ENCODE results near the gene SAPCD1.

The SAPCD1 gene

DNA sequence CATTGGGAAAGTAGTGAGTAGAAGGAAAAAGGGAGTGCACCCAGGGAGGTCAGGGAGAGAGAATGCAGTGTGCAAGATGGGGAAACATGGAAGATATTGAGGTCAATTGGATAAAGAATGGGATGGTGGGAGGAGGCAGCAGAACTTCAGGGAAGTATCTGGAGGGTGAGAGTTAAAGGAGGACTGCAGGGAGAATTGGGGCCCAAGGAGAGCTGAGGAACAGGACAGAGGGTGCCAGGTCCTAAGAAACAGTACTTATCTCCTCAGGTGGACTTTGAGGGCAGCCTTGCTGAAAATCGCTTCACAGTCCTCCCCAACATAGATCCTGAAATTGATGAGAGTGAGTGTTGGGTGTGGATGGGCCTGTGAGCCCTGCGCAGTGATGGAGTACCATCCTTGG, 4.2 kb upstream of the SAPCD1 start:
- DNase-seq: no peak

DNA sequence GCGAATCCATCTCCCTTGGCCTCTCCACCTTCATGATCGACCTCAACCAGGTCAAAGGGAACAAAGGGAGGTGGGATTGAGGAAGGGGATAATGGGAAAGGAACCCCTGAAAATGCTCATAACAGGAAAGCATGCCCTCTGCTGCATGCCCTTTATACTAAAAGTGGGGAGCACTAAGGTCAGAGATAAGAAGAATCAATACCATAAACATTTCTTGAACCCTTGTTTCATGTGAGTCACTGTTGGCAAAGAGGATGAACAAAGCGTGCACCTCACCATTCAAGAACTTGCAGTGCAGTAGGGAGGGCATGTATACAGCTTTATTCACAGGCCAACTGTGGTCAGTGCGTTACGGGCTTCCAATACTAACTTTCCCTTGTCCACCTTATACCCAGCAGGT, 1.7 kb upstream of the SAPCD1 start:
- DNase-seq: no peak

DNA sequence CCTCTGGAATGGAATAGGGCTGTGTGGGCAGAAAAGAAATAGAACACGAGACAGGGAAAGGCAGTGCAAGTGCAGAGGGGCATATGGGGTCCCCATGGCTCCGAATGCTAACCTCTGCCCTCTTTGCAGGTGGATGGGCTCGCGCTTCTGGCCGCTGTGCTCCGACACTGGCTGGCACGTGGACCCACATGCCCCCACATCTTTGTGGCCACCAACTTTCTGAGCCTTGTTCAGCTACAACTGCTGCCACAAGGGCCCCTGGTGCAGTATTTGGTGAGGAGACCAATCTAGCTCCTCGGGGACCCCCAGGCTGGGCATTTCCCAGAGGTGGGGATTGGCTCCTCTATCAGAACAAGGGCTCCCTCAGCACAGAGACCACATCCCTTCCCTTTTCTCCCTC, 1.1 kb upstream of the SAPCD1 start:
- DNase-seq: no peak

DNA sequence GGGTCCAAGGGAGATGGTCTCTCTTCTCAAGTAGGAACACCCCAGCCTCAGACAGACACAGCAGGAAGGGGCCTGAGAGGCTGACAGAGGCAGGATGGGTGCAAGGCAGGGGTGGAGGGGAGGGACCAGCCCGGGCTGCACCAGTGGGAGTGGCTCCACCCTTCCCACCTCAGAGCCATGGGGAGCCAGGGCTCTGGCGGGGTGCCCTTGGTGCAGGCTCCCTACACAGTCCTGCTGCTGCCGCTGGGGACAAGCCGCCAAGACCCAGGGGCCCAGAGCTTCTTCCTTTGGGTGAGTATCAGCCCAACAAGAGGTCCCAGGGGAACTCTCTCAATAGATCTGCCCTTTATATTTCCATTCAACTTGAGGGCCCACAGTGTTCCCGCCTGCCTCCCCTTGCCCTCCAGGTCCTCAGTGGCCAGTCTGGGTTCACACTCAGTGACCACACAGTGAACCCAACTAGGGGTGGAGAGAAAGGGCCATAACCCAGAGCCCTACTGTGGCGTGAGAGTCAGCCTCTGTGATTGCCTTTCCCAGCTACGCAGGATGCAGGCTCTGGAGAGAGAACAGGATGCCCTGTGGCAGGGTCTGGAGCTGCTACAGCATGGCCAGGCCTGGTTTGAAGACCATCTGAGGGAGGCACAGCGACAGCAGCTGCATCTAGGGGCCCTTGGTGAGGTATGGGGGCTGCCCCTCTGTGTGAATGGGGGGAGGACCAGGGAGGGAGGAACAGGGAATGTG, 592 bp downstream of the SAPCD1 start:
- DNase-seq: no peak

DNA sequence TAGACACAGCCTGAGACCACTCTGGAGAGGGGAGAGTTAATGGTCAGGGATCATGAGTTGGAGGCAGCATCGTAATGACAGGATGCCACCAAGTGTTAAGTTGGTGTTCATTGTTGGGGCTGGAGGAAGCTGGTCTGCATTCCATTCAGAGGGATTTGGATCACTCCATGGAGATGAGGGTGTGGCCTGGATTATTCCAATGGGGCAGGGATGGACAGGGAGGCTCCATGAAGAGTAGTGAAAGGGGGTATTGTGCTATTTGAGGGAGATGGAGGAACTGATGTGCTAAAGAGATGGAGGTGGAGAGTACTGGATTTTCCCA, 1.1 kb downstream of the SAPCD1 start:
- no peak for DNase-seq

DNA sequence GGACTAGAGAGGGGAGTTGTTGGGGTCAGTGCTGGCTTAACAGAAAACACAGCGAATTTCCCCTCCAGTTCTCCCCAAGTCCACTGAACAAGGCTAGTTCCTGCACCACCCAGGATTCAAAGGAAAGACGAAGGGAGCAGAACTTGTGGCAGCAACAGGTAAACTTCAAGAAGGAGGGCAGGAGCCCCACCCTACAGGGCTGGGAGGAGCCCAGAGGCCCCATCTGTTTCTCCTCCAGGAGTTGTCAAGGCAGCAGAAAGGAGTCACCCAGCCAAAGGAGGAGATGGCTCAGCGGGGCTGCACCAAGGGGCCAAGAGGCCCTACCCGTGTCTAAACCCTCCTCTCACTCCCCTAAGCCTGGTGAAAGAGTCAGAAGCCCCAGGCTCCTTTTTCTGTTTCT, 1.7 kb downstream of the SAPCD1 start:
- no peak for DNase-seq

DNA sequence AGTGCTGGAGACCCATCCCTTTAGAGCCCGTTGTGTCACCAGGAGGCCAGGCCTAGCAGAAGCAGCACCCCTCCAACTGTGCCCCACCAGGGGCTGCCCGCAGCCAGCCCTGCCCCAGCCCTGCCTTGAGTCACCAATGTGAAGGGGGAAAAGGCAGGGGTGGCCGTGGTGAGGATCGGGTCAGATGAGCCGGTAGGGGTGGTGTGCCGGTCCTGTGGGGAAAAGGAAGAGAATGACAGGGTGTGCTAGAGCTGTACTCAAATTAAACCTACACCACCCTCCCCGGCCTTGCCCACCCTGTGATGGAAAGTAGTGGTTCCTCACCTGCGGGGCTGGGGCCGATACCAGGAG, 3.1 kb downstream of the SAPCD1 start:
- no peak for DNase-seq

DNA sequence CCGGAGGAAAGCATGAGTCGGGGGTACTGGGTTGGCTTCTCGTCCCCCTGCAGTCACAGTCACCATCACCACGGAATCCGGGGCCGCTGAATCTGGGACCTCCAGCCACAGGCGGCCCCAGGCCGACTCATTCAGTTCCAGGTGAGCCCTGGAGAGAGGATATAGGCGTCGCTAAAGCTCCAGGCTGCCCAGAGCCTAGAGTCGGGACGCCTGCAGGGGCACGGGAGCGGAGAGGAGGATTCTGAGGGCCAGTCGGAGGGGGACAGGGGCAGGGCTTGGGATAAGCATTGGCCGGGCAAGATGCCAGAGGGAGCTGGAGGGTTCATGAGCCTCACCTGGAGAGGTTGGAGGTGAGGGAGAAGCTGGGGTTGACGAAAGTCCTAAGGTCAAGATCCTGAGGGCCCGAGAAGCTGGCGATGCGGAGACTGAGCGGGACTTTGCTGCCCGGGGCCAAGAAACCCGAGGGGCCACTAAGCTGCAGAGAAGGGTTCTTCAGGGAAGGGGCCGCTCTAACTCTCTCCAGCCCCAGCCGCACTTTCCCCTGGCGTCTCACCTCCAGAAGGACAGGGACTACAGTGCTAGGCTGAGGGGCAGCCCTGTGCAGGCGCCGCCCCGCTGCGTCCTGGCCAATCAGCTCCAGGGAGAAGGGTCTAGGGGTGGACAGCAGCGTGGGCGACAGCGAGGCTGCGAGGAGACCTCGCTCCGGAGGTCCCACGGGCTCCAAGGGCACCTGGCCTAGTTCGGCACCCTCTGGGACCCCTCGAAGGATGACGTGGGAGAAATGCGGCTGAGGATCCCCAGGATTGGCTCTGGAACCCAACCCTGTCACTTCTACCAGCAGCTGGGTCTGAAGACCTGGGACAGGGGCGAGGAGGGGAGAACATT, 3.7 kb downstream of the SAPCD1 start:
- no peak for DNase-seq

DNA sequence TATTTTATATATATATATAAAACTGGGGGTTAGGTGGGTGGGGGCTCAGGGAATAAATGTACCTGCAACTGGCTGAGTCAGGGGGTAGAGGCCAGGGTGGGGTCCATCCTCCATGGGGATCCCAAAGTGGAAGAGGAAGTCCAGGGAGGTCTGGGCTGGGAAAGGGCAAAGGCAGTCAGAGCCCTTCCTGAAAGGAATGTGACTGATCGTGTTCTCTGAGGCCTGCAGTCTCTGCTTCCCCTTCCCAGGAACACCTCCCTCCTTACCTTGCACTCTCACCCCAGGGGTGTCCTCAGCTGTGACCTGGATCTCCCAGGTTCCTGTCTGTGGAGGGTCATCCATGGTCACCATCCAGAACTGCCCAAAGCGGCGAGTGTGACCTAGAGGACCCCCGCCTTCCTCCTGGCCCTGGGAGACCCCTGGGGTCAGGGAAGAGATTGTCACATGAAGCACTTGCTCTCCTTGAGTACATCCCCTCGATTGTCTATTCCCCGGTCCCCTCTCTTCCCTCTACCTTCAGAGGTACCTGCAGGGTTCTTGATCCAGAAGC, 4.7 kb downstream of the SAPCD1 start:
- DNase-seq: no peak

DNA sequence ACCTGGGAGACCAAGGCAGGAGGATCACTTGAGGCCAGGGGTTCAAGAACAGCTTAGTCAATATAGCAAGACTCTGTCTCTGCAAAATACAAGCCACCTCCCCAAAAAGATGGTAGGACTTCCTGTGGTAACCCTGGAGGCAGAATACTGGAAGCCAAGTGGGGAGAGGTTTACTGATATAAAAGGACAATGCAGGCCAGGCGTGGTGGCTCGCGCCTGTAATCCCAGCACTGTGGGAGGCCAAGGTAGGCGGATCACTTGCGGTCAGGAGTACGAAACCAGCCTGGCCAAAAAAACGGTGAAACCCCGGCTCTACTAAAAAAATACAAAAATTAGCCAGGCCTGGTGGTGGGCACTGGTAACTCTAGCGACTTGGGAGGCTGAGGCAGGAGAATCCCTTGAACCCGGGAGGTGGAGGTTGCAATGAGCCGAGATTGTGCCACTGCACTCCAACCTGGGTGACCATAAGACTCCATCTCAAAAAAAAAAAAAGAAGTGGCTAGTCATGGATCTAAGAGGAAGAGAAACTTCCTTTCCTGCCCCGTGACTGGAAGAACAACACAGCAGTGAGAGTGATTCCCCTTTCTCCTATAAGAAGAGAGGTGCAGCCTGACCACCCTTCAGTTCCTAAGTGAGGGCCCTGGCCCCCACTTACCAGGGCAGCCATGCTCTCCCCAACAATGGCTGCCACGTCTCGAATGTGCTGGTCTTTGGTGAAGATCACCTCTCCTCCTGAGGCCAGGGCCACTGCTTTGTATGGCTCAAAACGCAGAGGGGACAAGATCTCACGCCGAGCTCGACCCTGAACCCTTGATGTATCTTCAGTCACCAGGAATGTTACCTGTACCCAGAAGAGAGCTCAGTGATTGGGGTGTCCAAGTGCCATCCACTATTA, 6.2 kb downstream of the SAPCD1 start:
- DNase-seq: no peak

DNA sequence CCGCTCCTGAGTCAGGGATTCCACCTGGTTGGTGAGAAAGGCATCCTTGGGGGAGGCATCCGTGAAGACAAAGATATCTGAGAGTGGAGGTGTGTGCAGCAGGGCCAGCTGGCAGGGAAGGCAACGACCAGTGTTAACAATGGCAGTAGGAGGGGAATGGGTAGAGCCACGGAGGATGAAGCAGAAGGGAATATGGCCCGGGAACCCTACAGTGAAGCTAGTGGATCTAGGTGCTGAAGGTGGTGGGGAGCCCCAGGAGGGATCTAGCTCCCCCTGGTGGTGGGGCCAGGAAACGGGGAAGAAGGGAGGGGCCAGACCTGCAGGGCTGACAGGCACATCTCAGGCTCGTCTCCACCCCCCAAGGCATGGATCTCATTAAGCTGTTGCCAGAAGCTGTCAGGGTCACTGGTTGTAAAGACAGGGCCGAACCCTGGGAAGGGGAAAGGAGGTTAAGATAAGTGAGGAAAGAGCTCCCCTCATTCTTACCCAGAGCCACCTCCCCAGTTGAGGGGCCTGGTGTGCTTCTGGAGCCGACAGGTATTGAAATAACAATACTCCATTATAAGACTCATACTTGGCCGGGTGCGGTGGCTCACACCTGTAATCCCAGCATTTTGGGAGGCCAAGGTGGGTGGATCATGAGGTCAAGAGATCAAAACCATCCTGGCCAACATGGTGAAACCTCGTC, 7.4 kb downstream of the SAPCD1 start:
- peak; percentile 88 for DNase-seq

DNA sequence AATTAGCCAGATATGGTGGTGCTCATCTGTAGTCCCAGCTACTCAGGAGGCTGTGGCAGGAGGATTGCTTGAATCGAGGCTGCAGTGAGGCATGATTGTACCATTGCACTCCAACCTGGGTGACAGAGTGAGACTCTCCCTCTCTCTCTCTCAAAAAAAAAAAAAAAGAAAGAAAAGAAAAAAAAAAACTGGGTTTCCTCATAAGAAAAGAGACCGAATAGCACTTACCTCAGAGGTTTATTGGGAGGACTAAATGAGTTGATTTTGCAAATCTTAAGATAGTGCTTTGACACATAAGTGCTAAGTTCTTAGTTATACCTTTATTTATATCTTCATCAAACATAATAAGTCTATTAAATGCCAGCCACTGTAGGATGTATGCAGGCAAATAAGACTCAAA, 8.4 kb downstream of the SAPCD1 start:
- DNase-seq: no peak

DNA sequence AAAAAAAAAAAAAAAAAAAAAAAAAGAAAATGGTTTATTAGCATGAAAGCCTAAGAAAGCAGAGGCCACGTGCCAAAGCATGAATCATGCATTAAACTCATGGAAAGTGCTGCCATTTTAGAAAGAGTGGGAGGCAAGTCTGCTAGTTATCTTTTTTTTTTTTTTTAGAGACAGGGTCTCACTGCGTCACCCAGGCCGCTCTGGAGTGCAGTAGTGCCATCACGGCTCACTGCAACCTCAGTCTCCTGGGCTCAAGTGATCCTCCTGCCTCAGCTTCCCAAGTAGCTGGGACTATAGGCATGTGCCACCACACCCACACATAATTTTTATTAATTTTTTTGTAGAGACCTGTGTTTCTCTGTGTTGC, 9.5 kb downstream of the SAPCD1 start:
- no peak for DNase-seq

DNA sequence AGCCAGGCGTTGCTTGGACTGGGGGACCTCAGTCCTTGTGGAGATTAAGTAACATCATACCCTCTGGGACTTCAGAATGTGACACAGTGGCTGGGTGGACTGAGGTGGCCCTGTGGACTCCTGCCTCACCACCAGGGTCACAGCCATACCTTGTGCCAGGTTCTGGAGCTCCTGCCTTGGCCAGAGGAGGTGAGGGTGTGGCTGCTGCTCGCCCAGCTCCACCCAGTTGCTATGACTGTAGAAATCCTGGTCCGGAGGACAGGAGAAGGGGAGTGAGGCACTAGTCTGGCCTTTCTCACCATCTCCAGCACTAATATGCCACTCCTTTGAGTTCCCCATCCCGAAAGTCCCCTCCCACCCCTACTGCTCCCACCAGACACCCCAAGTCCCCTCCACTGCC, 12.7 kb downstream of the SAPCD1 start:
- no peak for DNase-seq

DNA sequence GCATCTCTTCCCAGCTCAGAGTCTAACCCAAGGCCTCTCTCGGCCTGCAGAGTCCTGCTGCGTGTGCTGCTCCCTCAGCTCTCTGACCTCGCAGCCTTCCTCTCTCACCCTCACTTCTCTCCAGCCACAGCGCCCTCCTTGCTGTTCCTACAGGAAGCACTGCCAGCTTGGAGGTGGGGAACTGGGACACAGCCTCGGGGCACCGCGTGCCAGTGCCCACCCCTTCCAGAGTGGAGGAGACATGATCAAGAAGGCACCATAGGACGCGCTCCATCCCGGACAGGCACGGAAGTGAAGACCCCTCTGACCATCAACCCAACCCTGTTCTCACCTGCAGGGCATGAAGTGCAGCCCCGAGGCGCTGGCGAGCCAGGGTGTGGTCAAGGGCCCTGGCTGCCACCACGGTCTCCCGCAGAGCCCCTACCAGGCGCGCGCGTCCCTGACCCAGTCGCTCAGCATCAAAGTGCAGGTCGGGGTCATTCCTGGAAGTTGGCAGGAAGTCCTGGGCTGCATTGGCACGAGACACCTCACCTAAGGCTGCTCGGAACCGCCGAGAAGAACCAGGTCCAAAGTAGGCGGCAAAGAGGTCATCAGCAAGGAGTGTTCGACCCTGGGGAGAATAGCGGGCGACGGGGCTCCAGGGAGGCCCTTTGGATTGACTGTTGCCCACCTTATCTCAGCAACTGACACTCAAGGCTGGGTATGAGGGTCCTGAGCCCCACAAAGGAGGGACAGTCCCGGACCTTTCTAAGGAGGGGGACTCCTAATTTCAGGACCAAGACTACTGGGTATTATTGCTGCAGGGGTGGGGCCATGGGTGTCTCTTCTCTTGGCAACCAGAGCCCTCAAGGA, 13.4 kb downstream of the SAPCD1 start:
- no peak for DNase-seq

DNA sequence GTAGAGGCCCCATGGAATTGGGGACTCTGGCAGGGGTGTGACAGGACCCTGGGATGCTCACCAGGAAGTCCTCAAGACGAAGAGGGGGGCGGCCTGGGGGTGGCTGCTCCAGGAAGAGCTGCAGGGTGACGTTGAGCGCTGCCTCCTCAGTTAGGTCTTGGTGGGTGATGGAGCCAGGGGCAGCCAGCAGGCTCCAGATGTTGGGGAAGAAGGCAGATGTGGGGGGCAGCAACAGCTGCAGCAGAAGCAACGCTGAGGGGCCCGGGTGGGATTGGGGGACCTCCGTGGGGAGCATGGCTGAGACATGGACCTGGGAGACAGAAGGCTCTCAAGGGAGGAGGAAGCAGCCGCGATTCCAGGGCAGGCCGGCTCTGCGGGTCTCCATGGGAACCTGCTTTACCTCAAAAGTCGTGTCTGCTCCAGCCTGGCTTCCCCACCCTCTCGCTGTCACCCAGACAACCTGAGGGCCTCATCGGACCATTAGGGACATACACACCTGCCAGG, 14.1 kb downstream of the SAPCD1 start:
- no peak for DNase-seq

DNA sequence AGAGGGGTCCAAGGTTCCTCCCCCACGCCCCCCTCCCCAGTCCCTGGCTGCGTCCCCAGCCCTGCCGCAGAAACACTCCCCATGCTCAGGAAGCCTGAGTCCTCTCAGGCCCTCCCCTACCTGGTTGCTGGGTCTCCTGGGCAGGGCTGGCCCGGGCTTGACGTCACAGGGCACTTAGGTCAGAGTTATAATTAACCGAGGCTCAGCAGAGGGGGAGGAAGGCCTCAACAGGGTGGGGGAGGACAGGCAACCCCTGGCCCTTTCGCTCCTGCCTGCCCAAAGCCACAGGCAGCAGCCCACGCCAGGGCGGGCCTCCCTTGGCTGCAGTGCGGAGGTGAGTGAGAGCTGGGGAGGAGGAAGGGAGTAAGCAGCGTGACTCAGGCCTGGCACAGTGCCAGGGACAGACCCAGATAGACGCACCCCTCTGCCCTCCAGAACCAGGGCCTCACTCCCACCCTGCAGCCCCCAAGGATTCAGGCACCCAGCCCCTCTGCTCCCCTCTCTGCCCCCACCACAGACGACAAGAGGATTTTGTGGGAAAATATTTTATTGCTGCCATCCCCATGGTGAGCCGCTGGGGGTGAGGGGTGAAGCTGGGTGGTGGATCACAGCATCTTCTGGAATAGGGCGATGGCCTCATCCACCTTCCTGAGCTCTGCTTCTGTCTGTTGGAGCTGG, 14.7 kb downstream of the SAPCD1 start, which contains the start of gene VWA7:
VWA7 (minus strand) TSS at position 340 of the 678 bp plus-strand sequence. CDS start 549 bp downstream, outside the sequence.
- DNase-seq: peak; percentile 77

DNA sequence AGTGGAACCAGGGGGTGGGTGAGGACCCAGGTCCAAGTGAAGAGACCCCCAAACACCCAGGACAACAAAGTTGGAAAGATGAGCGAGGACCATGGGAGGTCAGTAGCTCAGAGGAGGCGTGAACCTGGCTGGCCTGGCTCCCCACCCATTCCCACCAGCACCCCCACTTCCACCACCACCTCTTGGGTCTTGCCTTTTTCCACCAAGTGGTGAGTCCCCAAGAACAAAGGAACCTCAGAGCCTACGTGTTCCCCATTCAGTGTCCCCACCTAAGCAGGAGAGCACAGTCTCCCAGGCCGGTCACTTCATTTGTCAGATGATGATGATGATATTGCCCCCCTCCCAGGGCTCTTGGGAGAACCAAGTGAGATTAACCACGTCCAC, 15.2 kb downstream of the SAPCD1 start:
- DNase-seq: no peak

DNA sequence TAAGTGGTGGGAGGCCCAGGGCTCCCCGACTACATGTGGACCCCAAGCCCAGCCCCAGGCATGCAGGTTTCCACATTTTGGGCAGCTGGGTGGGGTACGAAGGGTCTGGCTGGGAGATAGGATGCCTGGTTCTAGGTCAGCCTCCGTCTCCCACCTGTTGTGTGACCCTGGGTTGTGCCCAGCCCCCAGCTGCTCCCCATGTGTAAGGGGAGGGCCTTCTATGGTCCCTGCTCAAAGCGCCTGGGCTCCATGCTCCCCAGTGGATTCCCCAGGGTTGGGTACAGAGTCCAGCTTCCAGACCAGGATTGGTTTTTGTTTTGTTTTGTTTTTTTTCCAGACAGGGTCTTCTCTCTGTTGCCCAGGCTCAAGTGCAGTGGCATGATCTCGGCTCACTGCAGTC, 15.7 kb downstream of the SAPCD1 start:
- DNase-seq: no peak

DNA sequence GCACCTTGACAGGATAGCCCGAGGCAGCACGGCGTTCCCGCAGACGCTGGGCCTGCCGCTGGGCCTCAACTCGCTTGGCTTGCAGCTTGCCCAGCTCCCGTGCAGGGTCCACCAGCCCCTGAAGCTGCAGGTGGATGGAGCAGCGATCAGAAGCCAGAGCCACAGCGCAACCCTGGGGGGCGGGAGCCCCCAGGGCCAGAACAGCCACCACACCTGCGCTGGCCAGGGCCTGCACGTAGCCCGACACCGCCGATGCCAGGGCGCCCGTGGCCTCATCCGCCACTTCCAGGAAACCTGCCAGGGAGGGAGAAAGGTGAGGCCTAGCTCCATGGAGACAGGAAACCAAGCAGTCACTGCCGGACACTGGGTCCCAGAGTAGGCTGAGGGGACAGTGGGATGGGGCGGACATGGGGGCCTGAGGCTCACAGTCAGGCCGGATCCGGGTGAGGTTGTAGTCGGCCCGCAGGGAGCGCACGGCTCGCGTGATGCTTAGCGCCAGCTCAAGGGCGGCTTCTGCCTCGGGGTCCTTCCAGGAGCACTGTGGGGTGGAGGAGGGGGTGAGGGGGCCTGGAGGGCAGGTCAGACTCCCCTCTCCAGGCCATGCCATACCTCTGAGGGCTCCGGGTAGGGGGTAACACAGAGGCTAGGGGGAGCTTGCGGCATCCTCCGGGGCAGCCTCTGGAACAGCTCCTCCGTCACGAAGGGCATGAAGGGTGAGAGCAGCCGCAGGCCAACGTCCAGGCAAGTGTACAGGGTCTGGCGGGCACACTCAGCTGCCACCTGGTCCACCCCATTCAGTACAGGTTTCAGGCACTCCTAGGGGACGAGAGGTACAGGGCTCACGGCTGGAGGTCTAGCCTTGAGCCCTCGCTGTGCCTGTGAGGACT, 16.8 kb downstream of the SAPCD1 start:
- no peak for DNase-seq

Measured in activated CD4-positive, alpha-beta T cell treated with anti-CD3 and anti-CD28 coated beads, Interleukin-2, amount 50 U/mL, for 16 hours (primary cell).